ENCODE data around the gene RIC1.

RIC1 gene

DNA sequence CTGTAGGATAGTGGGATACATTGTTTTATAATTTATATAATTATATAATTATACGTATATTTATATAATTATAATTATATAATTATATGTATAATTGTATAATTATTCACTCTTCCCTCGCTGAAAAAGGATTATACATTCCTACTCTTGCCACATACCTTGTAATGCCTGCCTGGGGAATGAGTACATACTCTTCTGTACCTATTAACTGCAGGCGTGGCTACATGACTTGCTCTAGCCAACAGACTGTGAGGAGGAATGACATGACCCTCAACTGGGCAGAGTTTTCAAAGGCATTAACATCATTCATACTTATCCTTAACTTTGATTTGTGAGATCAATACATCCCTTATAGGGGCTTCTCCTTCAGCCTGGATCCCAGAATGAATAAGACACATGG, 184.9 kb downstream of the RIC1 start:
- no peak overlapping the region for H3K4me3 ChIP-seq (ENCODE audit: low read depth, low read length, poor library complexity, severe bottlenecking)
- no peak overlapping the region for H3K4me2 ChIP-seq (ENCODE audit: low read length)
- no peak overlapping the region for H3K9ac ChIP-seq (ENCODE audit: low read length)
- no peaks in the 10 kb centered on the region for H3K9me3 ChIP-seq (ENCODE audit: low read length)
- no peaks in the 10 kb centered on the region for H3K9me2 ChIP-seq (ENCODE audit: low read depth, low read length)
- TF ChIP-seq, protein P1, sequence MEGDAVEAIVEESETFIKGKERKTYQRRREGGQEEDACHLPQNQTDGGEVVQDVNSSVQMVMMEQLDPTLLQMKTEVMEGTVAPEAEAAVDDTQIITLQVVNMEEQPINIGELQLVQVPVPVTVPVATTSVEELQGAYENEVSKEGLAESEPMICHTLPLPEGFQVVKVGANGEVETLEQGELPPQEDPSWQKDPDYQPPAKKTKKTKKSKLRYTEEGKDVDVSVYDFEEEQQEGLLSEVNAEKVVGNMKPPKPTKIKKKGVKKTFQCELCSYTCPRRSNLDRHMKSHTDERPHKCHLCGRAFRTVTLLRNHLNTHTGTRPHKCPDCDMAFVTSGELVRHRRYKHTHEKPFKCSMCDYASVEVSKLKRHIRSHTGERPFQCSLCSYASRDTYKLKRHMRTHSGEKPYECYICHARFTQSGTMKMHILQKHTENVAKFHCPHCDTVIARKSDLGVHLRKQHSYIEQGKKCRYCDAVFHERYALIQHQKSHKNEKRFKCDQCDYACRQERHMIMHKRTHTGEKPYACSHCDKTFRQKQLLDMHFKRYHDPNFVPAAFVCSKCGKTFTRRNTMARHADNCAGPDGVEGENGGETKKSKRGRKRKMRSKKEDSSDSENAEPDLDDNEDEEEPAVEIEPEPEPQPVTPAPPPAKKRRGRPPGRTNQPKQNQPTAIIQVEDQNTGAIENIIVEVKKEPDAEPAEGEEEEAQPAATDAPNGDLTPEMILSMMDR (IDR thresholded peaks at IDR 0.05; ENCODE audit: low read length) = no peak
- no peak for TF ChIP-seq EZH2 (IDR thresholded peaks at IDR 0.05; ENCODE audit: borderline replicate concordance, low read length)
- H3K27me3 ChIP-seq (ENCODE audit: insufficient read depth, low read length) = no peaks in the 10 kb centered on the region
- peaks cover 67% of the 10 kb centered on the region for H3K36me3 ChIP-seq (ENCODE audit: insufficient read depth, low read length)
- H3K4me1 ChIP-seq (ENCODE audit: insufficient read depth, low read length, severe bottlenecking) = no peaks in the 10 kb centered on the region
- no peaks in the 10 kb centered on the region for H4K20me1 ChIP-seq (ENCODE audit: insufficient read depth, low read length)
- no peak overlapping the region for H2AFZ ChIP-seq (ENCODE audit: low read length)
- H3K79me2 ChIP-seq (ENCODE audit: insufficient read depth, low read length) = no peaks in the 10 kb centered on the region
- H3F3A ChIP-seq (ENCODE audit: insufficient read depth, low read length) = no peaks in the 10 kb centered on the region
- no peak overlapping the region for H3K27ac ChIP-seq (ENCODE audit: low read depth, low read length, poor library complexity, severe bottlenecking)

DNA sequence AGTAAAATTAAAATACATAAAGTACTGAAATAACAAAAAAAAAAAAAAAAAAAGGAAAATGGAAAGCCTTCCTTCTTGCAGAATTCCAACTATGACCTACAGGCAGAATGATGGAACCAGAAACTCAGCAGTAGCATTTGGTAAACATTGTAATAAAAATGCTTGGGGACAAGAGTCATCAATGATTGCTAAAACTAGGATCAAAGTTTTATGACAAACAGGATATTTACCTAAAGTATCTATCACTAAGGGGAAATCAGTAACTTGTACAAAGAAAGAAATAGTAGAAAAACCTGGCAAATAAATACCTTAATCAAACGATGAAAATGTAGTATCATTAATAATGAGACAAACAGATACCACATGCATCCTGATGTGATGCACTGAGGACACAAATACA, 186.6 kb downstream of the RIC1 start:
- H3K4me1 ChIP-seq (ENCODE audit: insufficient read depth, low read length, severe bottlenecking) = no peaks in the 10 kb centered on the region

DNA sequence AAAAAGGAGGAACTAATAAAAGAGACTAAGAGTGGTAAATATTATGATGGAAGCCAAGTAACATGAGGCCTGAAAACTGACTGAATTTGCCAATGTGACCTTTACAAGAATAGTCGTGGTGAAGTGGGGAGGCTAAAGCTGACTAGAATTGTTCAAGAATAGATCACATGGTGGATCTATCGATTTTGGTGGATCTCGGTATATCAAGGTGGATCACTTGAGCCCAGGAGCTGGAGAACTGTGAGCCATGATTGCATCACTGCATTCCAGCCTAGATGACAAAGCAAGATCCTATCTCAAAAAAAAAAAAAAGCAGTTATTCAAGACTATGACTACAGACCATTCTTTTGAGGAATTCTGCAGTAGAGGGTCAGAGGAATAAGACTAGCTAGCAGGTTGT, 189.0 kb downstream of the RIC1 start:
- Histone ChIP-seq H3K9me3 (ENCODE audit: low read length) (no peaks in the 10 kb centered on the region), H3F3A (ENCODE audit: insufficient read depth, low read length) (no peaks in the 10 kb centered on the region), H3K27ac (ENCODE audit: low read depth, low read length, poor library complexity, severe bottlenecking) (no peak overlapping the region), H4K20me1 (ENCODE audit: insufficient read depth, low read length) (no peaks in the 10 kb centered on the region), H3K4me2 (ENCODE audit: low read length) (no peak overlapping the region), H2AFZ (ENCODE audit: low read length) (no peak overlapping the region), H3K36me3 (ENCODE audit: insufficient read depth, low read length) (peaks cover 58% of the 10 kb centered on the region), H3K9ac (ENCODE audit: low read length) (no peak overlapping the region), H3K27me3 (ENCODE audit: insufficient read depth, low read length) (no peaks in the 10 kb centered on the region), H3K79me2 (ENCODE audit: insufficient read depth, low read length) (no peaks in the 10 kb centered on the region), H3K4me3 (ENCODE audit: low read depth, low read length, poor library complexity, severe bottlenecking) (no peak overlapping the region), H3K9me2 (ENCODE audit: low read depth, low read length) (no peaks in the 10 kb centered on the region), H3K4me1 (ENCODE audit: insufficient read depth, low read length, severe bottlenecking) (no peaks in the 10 kb centered on the region)
- no peak for TF ChIP-seq EZH2 (IDR thresholded peaks at IDR 0.05; ENCODE audit: borderline replicate concordance, low read length)
- TF ChIP-seq, protein P1 (IDR thresholded peaks at IDR 0.05; ENCODE audit: low read length) = no peak

More for the DNA sequence above, 186.6 kb downstream of the RIC1 start:
- no peaks in the 10 kb centered on the region for H3K9me2 ChIP-seq (ENCODE audit: low read depth, low read length)
- TF ChIP-seq, protein P1 (IDR thresholded peaks at IDR 0.05; ENCODE audit: low read length) = no peak
- no peak for TF ChIP-seq EZH2 (IDR thresholded peaks at IDR 0.05; ENCODE audit: borderline replicate concordance, low read length)
- H3K4me2 ChIP-seq (ENCODE audit: low read length) = no peak overlapping the region
- H3K36me3 ChIP-seq (ENCODE audit: insufficient read depth, low read length) = peaks cover 65% of the 10 kb centered on the region
- no peak overlapping the region for H3K27ac ChIP-seq (ENCODE audit: low read depth, low read length, poor library complexity, severe bottlenecking)
- H2AFZ ChIP-seq (ENCODE audit: low read length) = no peak overlapping the region
- H3K27me3 ChIP-seq (ENCODE audit: insufficient read depth, low read length) = no peaks in the 10 kb centered on the region
- no peaks in the 10 kb centered on the region for H4K20me1 ChIP-seq (ENCODE audit: insufficient read depth, low read length)
- no peaks in the 10 kb centered on the region for H3K9me3 ChIP-seq (ENCODE audit: low read length)
- no peaks in the 10 kb centered on the region for H3K79me2 ChIP-seq (ENCODE audit: insufficient read depth, low read length)
- no peak overlapping the region for H3K4me3 ChIP-seq (ENCODE audit: low read depth, low read length, poor library complexity, severe bottlenecking)
- no peaks in the 10 kb centered on the region for H3F3A ChIP-seq (ENCODE audit: insufficient read depth, low read length)
- no peak overlapping the region for H3K9ac ChIP-seq (ENCODE audit: low read length)
